Glomerular visceral epithelial cell (primary cell): Measurements from ENCODE around the gene COL26A1.
"Not testable (repeated sequence)": the region's sequence is repeated elsewhere in the genome, so short reads cannot be mapped to it uniquely, and the experiment has no call there.

Experiments used
- DNase-seq: peaks from one replicate; pipeline ENCODE4 v3.0.0-alpha.2; 2016; ENCODE audit errors: extremely low spot score

The COL26A1 gene

DNA sequence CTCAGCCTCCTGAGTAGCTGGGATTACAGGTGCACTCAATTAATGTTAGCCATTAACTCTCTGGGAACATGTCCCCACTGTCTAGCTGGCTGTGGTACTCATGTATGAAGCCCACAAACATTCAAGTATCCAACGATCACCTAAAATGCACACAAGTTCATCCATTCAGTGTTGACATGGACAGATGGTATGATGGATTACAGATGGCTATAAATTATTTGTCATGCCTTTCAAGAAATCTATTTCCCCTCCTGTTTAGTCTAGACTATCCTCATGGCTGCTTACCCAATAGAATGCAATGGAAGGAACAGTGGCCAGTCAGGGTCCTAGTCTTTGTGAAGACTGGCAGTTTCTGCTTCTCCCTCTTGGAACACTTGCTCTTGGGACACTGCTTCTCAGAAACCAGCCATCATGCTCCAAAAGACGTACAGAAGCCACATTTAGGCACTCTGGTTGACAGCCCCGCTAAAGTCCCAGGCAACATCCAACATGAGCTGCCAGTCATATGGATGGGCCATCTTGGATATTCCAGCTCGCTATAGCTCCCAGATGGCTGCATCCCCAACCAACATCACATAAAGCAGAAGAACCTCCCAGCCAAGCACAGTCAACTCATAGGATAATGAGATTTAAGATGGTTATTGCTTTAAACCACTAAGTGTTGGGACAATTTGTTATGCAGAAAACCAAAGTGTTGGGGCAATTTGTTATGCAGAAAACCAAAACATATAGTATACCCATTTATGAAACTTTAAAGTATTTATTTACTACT lies 233.3 kb downstream of the COL26A1 start:
- DNase-seq = no peak

DNA sequence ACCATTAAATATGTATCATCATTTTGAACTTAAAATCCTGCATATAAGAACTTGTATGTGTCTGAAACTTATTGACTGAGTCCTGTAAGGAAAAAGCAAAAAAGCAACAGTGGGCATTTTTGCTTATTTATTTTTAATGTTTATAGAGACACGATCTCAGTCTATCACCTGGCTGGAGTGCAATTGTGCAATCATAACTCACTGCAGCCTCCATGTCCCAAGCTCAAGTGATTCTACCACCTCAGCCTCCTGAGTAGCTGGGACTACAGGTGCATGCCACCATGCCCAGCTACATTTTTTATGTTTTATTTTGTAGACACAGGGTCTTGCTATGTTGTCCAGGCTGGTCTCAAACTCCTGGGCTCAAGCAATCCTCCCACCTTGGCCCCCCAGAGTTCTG lies 234.2 kb downstream of the COL26A1 start:
- DNase-seq = no peak

- DNase-seq = no peak
Measured at GRCh38 chr7:101597941-101598340, 235.3 kb downstream of the COL26A1 start.

GRCh38 chr7:101598422-101598985 lies 235.8 kb downstream of the COL26A1 start:
- DNase-seq = peak; percentile 11

DNA sequence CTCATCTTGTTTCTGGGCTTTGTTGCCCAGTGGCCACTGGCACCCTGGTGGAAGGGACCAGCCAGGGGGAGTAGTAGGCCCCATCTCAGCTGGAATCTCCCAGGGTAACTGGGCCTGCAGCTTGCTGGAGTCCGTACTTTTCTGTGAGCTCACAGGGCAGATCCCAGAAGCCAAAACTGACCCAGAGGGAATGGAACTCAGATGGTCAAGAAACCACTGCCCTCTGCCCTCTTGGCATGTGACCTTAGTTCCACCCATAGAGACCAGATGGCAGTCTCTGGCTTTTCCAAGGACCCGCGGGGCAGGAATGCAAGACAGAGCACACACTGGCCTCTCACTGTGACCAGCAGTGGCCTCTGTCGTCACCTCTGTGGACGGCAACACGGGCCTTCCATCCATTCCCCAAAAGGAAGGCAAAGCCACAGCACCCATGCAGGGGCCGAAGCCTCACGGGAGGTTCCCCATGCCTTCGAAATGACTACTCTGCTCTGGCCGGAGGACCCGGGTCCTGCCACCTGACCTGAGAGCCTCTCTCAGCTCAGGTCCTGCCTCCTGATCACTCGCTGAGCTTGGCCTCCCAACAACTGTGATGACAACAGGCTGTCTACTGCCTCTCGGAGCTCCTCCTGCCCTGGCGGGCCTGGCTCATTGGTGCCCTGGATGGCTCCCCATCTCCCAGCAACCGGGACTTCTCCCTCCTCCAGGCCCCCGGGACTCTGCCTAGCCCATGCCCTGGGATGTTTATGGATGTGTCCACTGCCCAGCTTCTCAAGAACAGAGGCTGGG lies 236.5 kb downstream of the COL26A1 start:
- DNase-seq = no peak

DNA sequence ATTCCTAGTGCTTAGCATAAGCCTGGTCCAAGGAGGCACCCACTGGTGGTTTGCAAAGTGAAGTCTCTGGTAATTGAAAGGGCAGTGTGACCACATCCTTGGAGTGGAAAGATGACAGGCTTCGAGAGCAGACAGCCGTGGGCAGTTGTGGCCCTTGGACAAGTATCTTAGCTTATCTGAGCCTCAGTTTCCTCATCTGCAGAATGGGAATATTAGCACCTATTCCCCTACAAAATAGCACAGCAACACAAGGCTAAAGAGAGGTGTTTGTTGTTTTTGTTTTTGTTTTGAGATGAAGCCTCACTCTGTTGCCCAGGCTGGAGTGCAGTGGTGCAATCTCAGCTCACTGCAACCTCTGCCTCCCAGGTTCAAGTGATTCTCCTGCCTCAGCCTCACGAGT lies 237.1 kb downstream of the COL26A1 start:
- DNase-seq = no peak

DNA sequence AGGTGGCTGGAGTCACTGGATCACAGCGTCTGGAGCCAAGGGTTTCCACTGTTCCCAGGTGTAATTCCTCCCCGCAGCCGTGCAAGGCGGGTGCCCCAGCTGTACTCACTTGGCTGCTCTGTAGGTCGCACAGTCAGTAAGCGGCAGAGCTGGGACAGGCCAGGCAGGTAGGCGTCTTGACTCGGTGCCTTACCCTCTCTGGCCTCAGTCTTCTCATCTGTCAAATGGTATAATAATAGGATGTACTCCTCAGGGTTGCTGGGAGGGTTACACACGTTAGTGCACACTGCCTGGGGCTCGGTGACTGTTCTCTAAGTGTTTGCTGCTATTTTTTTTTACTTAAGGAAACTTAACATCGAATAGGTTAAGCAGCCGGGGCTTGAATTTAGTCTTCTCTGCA lies 239.4 kb downstream of the COL26A1 start:
- DNase-seq = no peak

- peak; percentile 77 for DNase-seq
Measured at GRCh38 chr7:101602484-101603241, 240.0 kb downstream of the COL26A1 start.

DNA sequence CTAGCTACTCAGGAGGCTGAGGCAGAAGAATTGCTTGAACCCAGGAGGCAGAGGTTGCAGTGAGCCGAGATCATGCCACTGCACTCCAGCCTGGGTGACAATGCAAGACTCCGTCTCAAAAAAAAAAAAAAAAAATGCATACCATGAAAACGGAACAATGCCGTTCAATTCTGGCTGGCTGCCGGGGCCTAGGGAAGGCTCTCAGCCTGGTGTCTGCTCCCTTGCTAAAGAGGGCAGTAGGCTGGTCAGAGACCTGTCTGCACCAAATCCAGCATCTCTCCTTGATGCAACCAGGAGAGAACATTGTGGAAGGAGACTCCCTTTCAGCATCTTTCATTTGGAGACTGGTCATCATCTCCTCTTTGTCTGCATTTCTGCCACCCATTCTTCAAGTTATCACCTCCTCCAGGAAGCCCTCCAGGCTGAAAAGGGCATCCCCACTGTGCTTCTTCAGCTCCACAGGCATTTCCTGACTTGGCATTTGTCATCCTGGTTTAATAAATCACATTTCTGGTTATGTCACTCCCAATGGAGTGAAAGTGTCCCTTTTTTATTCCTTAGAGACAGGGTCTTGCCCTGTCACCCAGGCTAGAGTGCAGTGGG lies 241.8 kb downstream of the COL26A1 start:
- DNase-seq = no peak

GRCh38 chr7:101604934-101605332 lies 242.3 kb downstream of the COL26A1 start:
- DNase-seq = not testable (repeated sequence)

DNA sequence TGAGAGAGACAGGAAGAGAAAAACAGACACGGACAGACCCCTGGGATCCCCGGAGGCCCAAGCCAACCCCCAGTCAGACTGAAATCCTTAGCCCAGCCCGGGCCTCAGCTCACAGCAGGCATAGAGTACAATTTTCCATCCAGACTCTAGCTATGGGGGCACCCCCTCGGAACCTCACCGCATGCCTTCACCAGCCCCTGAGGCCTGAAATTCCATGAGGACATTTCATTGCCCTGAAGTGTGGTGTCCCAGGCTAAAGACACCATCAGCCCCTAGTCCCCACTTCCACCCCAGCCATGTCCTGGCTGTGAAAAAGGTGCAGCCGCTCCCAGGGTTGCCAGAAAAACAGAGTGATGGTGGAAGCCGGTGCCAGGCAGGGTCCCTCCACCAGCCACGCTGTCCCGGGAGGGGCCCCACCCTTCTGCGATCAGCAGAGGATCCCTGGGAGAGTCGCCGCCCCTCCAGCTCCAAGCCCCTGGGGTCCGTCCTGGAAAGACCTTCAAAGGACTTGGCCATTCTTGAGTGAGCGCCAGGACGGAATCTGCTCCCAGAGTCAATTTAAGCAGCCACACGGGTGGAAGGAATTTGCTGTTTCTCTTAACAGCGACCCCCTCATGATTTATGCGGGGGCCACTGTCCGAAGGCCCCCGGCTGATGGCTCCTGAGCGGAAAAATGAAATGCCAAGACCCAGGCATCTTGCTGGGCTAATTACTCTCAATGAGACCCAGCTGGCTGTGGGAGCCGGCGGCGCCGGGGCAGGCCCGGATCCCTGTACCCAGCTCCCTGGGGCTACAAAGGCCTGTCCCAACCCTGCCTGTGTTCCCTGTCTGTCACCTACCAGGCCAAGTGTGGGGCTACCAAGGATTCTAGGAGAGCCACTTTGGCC lies 243.2 kb downstream of the COL26A1 start:
- DNase-seq = no peak

DNA sequence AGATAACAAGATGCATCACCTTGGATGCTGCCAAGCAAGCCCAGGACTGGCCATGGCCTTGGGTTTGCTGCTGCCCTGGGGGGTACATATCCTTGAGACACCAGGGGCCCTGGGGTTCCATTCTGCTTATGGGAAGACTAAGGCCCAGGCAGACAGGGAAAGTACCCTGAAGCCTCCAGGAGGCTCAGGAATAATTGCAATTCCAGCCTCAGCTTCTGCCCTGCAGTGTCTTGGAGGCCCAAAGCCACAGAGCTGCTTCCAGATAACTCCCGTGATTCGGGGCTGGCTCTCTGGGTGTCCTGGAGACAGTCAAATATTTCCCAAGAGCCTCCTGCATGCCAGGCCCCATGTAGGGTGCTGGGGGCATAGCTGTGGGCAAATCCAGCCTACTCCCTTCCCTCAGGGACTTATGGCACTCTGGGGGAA lies 243.8 kb downstream of the COL26A1 start:
- DNase-seq = no peak
